Urinary bladder (tissue), 4 donors: ENCODE measurements around the gene OR51B4. TPM values are rescaled to one million over a fixed set of nuclear protein-coding genes. Genes with fewer than 3 reads are reported as not detected.

ENCODE experiments used
- DNase-seq: peaks from one replicate; pipeline ENCODE4 v3.0.0-alpha.2; 2015; ENCODE audit errors: extremely low spot score
- H3K27ac ChIP-seq: one replicate; pipeline ENCODE4 v1.5.1; 2013; ENCODE audit warnings: low read depth, mild to moderate bottlenecking, moderate library complexity
- H3K36me3 ChIP-seq: one replicate; pipeline ENCODE4 v1.6.1; 2013; ENCODE audit warnings: mild to moderate bottlenecking, moderate library complexity; ENCODE audit not compliant: insufficient read depth
- H3K4me1 ChIP-seq: one replicate; pipeline ENCODE4 v1.6.1; 2013; ENCODE audit warnings: mild to moderate bottlenecking, moderate library complexity; ENCODE audit not compliant: insufficient read depth
- H3K4me3 ChIP-seq: one replicate; pipeline ENCODE4 v1.5.1; 2013; ENCODE audit warnings: low read depth, low read length
- WGBS: extraction: QIAGEN DNeasy Blood & Tissue Kit; methylation state at CpG from one replicate; pipeline ENCODE4 v1.1.7; 2013; 5-methylcytosine and 5-hydroxymethylcytosine counted together
- polyA plus RNA-seq: library from polyadenylated mRNA; stranded (reverse); fragments of 200-250 nt; gene quantifications from one replicate; pipeline ENCODE4 v1.2.3, GENCODE V29; 2013
- total RNA-seq: library from RNA; depleted of rRNA; stranded (reverse); fragments of >200 nt; gene quantifications from one replicate; pipeline ENCODE4 v1.2.3, GENCODE V29; 2014
- donor health status: healthy with polysubstance abuse.
- donor health status: healthy.

OR51B4 gene
- total and polyA plus RNA-seq, 2 donors: 2.0 TPM; not detected in 1

- no peak overlapping the region for H3K27ac ChIP-seq
- no peak for DNase-seq
- 74% methylated on average over 7 of the region's 7 CpGs for WGBS
Measured at GRCh38 chr11:5288108-5288905, 13.4 kb downstream of the OR51B4 start.

GRCh38 chr11:5286901-5287300, 14.8 kb downstream of the OR51B4 start:
- no peak overlapping the region for H3K4me3 ChIP-seq
- no peak for DNase-seq
- no peak overlapping the region for H3K27ac ChIP-seq
- H3K4me1 ChIP-seq: no peaks in the 10 kb centered on the region
- H3K36me3 ChIP-seq: no peaks in the 10 kb centered on the region
- 63% methylated on average over 3 of the region's 3 CpGs for WGBS

More at GRCh38 chr11:5288108-5288905, 13.4 kb downstream of the OR51B4 start:
- no peaks in the 10 kb centered on the region for H3K36me3 ChIP-seq
- no peak overlapping the region for H3K4me3 ChIP-seq
- no peaks in the 10 kb centered on the region for H3K4me1 ChIP-seq

GRCh38 chr11:5286351-5286750, 15.4 kb downstream of the OR51B4 start:
- Histone ChIP-seq H3K4me3 (no peak overlapping the region), H3K4me1 (no peaks in the 10 kb centered on the region), H3K36me3 (no peaks in the 10 kb centered on the region), H3K27ac (no peak overlapping the region)
- no peak for DNase-seq
- whole genome bisulfite sequencing: 16% methylated on average over 1 of the region's 1 CpG

- Histone ChIP-seq H3K4me3 (no peak overlapping the region), H3K4me1 (no peaks in the 10 kb centered on the region), H3K27ac (no peak overlapping the region), H3K36me3 (no peaks in the 10 kb centered on the region)
- DNase-seq: no peak
- 81% methylated on average over 4 of the region's 4 CpGs for WGBS
Measured at GRCh38 chr11:5285703-5286340, 15.9 kb downstream of the OR51B4 start.

- Histone ChIP-seq H3K4me1 (no peaks in the 10 kb centered on the region), H3K27ac (no peak overlapping the region), H3K36me3 (no peaks in the 10 kb centered on the region), H3K4me3 (no peak overlapping the region)
- DNase-seq: no peak
- 81% methylated on average over 2 of the region's 2 CpGs for WGBS
Measured at GRCh38 chr11:5284637-5285036, 17.1 kb downstream of the OR51B4 start.

GRCh38 chr11:5283882-5284281, 17.9 kb downstream of the OR51B4 start:
- no peaks in the 10 kb centered on the region for H3K36me3 ChIP-seq
- WGBS: 71% methylated on average over 1 of the region's 1 CpG
- no peaks in the 10 kb centered on the region for H3K4me1 ChIP-seq
- no peak overlapping the region for H3K4me3 ChIP-seq
- no peak overlapping the region for H3K27ac ChIP-seq
- DNase-seq: no peak

- Histone ChIP-seq H3K36me3 (no peaks in the 10 kb centered on the region), H3K27ac (no peak overlapping the region)
- 76% methylated on average over 3 of the region's 3 CpGs for WGBS
Measured at GRCh38 chr11:5283086-5283485, 18.7 kb downstream of the OR51B4 start.

GRCh38 chr11:5282628-5283027, 19.1 kb downstream of the OR51B4 start:
- Histone ChIP-seq H3K27ac (no peak overlapping the region), H3K4me1 (no peaks in the 10 kb centered on the region), H3K4me3 (no peak overlapping the region), H3K36me3 (no peaks in the 10 kb centered on the region)
- WGBS: 67% methylated on average over 2 of the region's 2 CpGs
- DNase-seq: no peak

More at GRCh38 chr11:5283086-5283485, 18.7 kb downstream of the OR51B4 start:
- no peaks in the 10 kb centered on the region for H3K4me1 ChIP-seq
- no peak overlapping the region for H3K4me3 ChIP-seq
- no peak for DNase-seq

- DNase-seq: no peak
- Histone ChIP-seq H3K4me1 (no peaks in the 10 kb centered on the region), H3K36me3 (no peaks in the 10 kb centered on the region), H3K4me3 (no peak overlapping the region), H3K27ac (no peak overlapping the region)
Measured at GRCh38 chr11:5281596-5281995, 20.1 kb downstream of the OR51B4 start.

- DNase-seq: no peak
- no peak overlapping the region for H3K27ac ChIP-seq
- H3K4me3 ChIP-seq: no peak overlapping the region
- WGBS: 44% methylated on average over 3 of the region's 3 CpGs
- no peaks in the 10 kb centered on the region for H3K4me1 ChIP-seq
- no peaks in the 10 kb centered on the region for H3K36me3 ChIP-seq
Measured at GRCh38 chr11:5280582-5281102, 21.1 kb downstream of the OR51B4 start.

- Histone ChIP-seq H3K36me3 (no peaks in the 10 kb centered on the region), H3K4me1 (no peaks in the 10 kb centered on the region), H3K4me3 (no peak overlapping the region), H3K27ac (no peak overlapping the region)
- WGBS: 85% methylated on average over 4 of the region's 4 CpGs
- DNase-seq: no peak
Measured at GRCh38 chr11:5279471-5280090, 22.2 kb downstream of the OR51B4 start.

GRCh38 chr11:5277807-5278382, 23.9 kb downstream of the OR51B4 start:
- Histone ChIP-seq H3K4me3 (no peak overlapping the region), H3K4me1 (no peaks in the 10 kb centered on the region), H3K27ac (no peak overlapping the region), H3K36me3 (no peaks in the 10 kb centered on the region)
- 37% methylated on average over 1 of the region's 1 CpG for WGBS
- no peak for DNase-seq

- Histone ChIP-seq H3K4me3 (no peak overlapping the region), H3K27ac (no peak overlapping the region), H3K36me3 (no peaks in the 10 kb centered on the region), H3K4me1 (no peaks in the 10 kb centered on the region)
- no peak for DNase-seq
- 80% methylated on average over 2 of the region's 2 CpGs for WGBS
Measured at GRCh38 chr11:5276697-5277096, 25.0 kb downstream of the OR51B4 start.
